SK-N-DZ (cell line): ENCODE results near the gene C19orf12. TPM values are rescaled to one million over a fixed set of nuclear protein-coding genes. Genes with fewer than 3 reads are reported as not detected.

Experiments
- DNase-seq: peaks from one replicate; pipeline ENCODE4 v3.0.0-alpha.2; 2015; ENCODE audit warnings: low spot score
- polyA plus RNA-seq, 2 experiments: library from polyadenylated mRNA; depleted of rRNA; stranded (reverse); fragments of >200 nt; gene quantifications; 2 replicates each; pipeline ENCODE4 v1.2.3, GENCODE V29; 2014

C19orf12 gene
- 41.4 and 47.5 TPM in 2 replicates for polyA plus RNA-seq (2014; cell fraction: cytosol; rRNA removed)
- 30.3 and 31.3 TPM in 2 replicates for polyA plus RNA-seq (2014; cell fraction: nucleus; rRNA removed)

DNA sequence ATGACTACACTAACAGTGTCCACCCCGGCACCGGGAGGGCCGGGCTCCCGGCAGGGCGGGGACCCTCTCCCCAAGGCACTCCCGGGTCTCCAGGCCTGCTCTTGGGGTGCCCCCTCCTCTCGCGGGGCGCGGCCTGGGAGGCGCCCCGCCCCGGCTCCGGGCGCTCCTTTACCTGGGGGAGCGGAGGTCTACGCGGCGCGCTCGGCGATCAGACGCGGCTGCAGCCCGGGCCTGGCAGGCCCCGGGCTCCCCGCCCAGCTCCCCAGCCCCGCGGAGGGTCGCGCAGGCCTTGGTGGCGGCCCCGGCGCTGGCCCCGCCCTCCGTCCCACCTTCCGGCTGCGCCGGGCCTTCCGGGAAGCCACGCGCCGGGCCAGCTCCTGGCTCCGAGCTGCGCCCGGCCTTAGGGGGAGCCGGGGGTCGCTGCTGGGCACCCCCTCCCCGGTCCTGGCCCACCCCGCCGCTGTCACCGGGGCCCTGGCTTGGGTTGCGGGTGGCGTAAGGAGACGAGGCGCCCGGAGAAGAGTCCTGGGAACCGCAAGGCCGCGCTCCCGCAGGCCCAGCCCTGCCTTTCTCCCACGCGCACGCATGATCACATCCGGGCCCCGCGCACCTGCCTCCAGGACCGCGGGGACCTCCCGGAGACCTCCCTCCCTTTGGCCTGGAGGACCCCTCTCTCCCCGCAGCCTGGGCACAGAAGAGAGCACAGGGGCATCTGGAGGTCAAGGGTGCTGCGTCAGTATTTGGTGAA is at the start of gene C19orf12:
TSS of gene C19orf12 (minus strand) at position 309 of the 748 bp plus-strand sequence. CDS start 6,848 bp downstream, outside the sequence.
- peak; percentile 60 for DNase-seq

DNA sequence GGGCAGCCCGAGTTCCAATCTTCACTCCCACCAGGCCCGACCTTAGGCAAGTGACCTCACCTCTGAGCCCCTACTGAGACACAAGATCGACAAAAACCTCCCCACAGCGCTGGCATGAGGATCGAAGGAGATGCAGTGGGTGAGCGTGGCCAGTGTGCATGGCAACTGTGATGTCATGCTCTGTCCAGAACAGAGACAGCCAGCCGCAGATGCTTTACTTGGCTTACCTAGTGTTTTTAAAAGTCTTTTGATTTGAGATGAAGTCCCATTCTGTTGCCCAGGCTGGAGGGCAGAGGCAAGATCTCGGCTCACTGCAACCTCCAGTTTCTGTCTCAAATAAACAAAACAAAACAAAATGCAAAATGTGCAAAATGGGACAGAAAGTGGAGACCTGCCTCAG is 49.3 kb upstream of the C19orf12 start:
- DNase-seq, result no peak

- DNase-seq, result no peak
These were observed 48.1 kb upstream of the C19orf12 start for GRCh38 chr19:29763196-29763595.

DNA sequence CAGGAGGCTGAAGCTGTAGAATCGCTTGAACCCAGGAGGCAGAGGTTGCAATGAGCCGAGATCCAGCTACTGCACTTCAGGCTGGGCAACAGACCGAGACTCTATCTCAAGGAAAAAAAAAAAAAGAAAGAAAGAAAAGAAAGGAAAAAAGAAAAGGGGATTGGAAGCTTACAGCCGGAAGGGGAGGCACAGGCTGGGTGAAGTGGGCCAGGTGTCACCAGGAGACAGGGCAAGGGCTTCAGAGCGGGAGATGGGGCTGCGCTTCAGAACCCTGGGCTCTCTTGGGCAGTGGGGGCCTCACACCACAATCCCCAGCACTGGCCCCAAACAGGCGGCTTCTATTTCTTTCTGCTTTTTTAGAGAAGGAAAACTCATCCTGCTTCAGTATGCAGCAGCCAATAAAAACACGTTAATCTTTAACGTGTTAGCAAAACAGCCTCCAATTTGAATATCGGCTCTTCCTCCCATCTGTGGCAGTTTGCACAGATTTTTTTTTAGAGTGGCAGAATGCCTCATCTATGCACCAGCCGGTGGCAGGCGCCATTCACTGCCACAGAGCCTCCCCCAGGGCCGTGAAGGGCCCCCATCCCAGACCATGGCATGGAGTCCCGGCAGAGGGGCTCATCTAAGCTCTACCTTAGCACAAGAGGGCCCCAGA is 46.6 kb upstream of the C19orf12 start:
- DNase-seq, result no peak

DNA sequence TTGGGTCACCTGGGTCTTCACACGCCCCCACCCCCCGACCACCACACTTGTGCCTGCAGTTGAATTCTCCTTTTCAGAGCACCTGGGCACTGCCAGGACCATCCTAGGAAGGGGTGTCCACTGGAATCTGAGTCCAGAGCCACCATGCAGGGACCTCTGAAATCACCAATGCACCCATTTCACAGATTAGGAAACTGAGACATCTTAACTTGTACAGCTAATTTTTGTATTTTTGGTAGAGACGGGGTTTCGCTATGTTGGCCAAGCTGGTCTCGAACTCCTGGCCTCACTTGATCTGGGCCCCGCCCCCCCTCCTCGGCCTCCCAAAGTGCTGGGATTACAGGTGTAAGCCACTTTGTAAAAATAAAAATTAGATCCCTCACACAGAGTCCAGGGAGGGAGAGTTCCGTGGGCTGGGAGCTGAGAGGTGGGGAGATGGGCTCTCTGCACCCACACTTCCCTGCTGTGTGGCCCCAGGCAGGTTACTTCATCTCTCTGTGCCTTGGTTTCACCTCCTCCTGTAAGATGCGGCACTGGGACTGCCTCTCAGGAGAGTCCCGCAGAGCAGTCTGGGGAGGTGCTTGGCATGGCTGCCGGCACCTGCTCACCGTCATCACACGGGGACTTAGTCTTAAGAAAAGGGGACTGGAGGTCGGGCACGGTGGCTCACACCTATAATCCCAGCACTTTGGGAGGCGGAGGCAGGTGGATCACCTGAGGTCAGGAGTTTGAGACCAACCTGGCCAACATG is 45.9 kb upstream of the C19orf12 start:
- DNase-seq, result no peak

GRCh38 chr19:29759359-29759758 is 44.3 kb upstream of the C19orf12 start:
- DNase-seq, result no peak

- no peak for DNase-seq
These were observed 43.8 kb upstream of the C19orf12 start for GRCh38 chr19:29758863-29759262.

- no peak for DNase-seq
These were observed 42.5 kb upstream of the C19orf12 start for GRCh38 chr19:29757551-29757950.

- no peak for DNase-seq
These were observed 38.9 kb upstream of the C19orf12 start for GRCh38 chr19:29753934-29754305.

- DNase-seq, result peak; percentile 18
These were observed 38.3 kb upstream of the C19orf12 start for GRCh38 chr19:29753190-29753933.

- no peak for DNase-seq
These were observed 37.5 kb upstream of the C19orf12 start for GRCh38 chr19:29752450-29753025.

GRCh38 chr19:29751932-29752331 is 36.9 kb upstream of the C19orf12 start:
- DNase-seq, result no peak

GRCh38 chr19:29750001-29750400 is 34.9 kb upstream of the C19orf12 start:
- no peak for DNase-seq

GRCh38 chr19:29748996-29749849 is 34.2 kb upstream of the C19orf12 start:
- DNase-seq, result no peak

- DNase-seq, result no peak
These were observed 30.2 kb upstream of the C19orf12 start for GRCh38 chr19:29745253-29745652.

DNA sequence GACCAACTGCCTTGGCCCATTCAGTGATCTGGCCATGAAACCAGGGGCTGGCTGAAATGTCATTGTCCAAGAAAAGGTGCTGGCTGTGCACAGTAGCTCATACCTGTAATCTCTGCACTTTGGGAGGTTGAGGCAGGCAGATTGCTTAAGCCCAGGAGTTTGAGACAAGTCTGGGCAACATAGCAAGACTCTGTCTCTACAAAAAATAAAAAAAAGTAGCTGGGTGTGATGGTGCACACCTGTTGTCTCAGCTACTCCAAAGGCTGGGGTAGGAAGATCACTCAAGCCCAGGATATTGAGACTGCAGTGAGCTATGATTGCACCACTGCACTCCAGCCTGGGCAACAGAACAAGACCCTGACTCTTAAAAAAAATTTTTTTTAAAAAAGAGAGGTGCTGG is 28.6 kb upstream of the C19orf12 start:
- no peak for DNase-seq

- no peak for DNase-seq
These were observed 26.7 kb upstream of the C19orf12 start for GRCh38 chr19:29741776-29742175.

DNA sequence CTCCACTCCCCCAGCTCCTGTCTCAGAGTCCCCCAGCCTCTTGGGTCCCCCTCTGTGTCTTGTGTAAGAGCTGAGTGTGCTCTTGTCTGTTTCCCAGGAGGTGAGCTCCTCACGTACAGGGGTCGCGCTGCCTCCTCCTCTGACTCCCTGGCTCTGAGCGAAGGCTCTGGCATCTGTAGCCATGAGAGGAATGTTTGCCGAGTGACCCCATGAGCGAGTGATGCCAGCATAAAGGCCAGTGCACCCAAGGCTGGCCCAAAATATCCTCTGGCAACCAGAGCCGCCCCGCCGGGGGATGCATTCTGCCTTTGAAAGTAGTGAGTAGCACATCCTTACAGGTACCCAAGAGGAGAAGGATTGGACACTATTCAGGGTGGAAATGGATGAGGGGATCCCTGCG is 26.2 kb upstream of the C19orf12 start:
- DNase-seq, result no peak

DNA sequence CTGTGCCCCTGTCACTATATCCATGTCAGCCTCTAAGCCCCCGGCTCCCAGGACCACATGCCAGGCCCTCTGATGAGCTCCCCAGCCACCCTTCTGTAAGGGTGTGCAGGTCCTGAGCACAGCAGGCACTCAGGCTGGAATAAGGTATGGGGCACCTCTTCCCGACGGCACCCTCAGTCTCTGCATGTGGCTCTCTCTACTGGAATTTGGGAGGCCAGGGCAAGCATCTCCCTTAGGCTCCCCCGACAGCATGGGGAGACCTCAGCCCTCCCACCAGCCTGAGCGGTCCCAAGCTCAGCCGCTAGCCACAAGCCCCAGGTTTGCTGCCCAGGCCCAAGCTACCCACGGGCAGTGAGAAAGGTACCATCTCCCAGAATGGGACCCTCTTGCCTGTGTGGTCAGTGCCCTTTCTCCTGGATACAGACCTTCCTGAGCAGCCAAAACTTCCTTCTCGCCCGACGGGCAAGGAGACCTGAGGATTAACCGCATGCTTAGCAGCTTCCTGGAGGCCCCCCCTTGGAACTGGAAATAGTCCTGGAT is 22.5 kb upstream of the C19orf12 start:
- DNase-seq, result no peak

- no peak for DNase-seq
These were observed 20.8 kb upstream of the C19orf12 start for GRCh38 chr19:29735829-29736228.
